Thoracic aorta (tissue), 2 donors: ENCODE measurements around the gene SFXN2. TPM values are rescaled to one million over a fixed set of nuclear protein-coding genes. Genes with fewer than 3 reads are reported as not detected.

ENCODE experiments used
- ATAC-seq: fragments of 150-250 bp; one replicate; pipeline ENCODE4 v1.8.0; 2017; ENCODE audit warnings: low read depth; ENCODE audit not compliant: insufficient number of reproducible peaks, low FRiP score
- DNase-seq: peaks from one replicate; pipeline ENCODE4 v3.0.0-alpha.2; 2020; ENCODE audit warnings: low spot score
- H3K27ac ChIP-seq, 2 donors: fragments of 200-600 bp; sonication (generic); 1 replicate in 1 of 2; 2 replicates in 1 of 2; pipeline ENCODE4 v1.5.1; 2016; ENCODE audit warnings: mild to moderate bottlenecking in 2 of 2, moderate library complexity in 2 of 2
- H3K27me3 ChIP-seq: fragments of 200-600 bp; sonication (generic); replicated peaks from 2 replicates; pipeline ENCODE4 v1.6.0; 2016; ENCODE audit warnings: mild to moderate bottlenecking; ENCODE audit not compliant: insufficient read depth
- H3K36me3 ChIP-seq: fragments of 200-600 bp; sonication (generic); one replicate; pipeline ENCODE4 v1.5.1; 2016
- H3K4me1 ChIP-seq, 2 donors: fragments of 200-600 bp; sonication (generic); 1 replicate in 1 of 2; 2 replicates in 1 of 2; pipeline versions ENCODE4 v1.5.1 to v1.6.0; 2016; ENCODE audit warnings: low read depth in 2 of 2, mild to moderate bottlenecking in 1 of 2; ENCODE audit not compliant: control insufficient read depth in 1 of 2
- H3K4me3 ChIP-seq: fragments of 200-600 bp; sonication (generic); 2 replicates; pipeline ENCODE4 v1.5.1; 2016; ENCODE audit warnings: mild to moderate bottlenecking
- H3K9me3 ChIP-seq: fragments of 200-600 bp; sonication (generic); 2 replicates; pipeline ENCODE4 v1.5.1; 2016
- CTCF ChIP-seq: fragments of 200-600 bp; sonication (generic); IDR thresholded peaks from one replicate; pipeline ENCODE4 v1.5.1; 2019; ENCODE audit warnings: antibody characterized with exemption
- total RNA-seq, 2 donors: library from RNA; depleted of rRNA; stranded (reverse); fragments of >200 nt; gene quantifications; one replicate each; pipeline versions ENCODE4 v1.1.0 to v1.2.3, GENCODE V29; 2016

Gene SFXN2
- total RNA-seq, 2 donors from 2014 or later = 1.6 to 18.3 TPM

GRCh38 chr10:102743078-102743587, 28.7 kb downstream of the SFXN2 start:
- Histone ChIP-seq H3K4me1 (peaks cover 27 to 67% of the 10 kb centered on the region in 2 donors), H3K27ac (peak overlapping the region; percentile 15 to 94), H3K36me3 (no peaks in the 10 kb centered on the region), H3K9me3 (no peaks in the 10 kb centered on the region), H3K4me3 (peak overlapping the region; percentile 95), H3K27me3 (no peaks in the 10 kb centered on the region)
- ATAC-seq (no peak), DNase-seq (no peak)
- no peak for TF ChIP-seq CTCF

- peak; percentile 94 for DNase-seq
- H3K4me3 ChIP-seq = peak within 1 kb of the TSS; percentile 95
- H3K27ac ChIP-seq = peak within 1 kb of the TSS; percentile 94 to 98
- ATAC-seq = peak; percentile 95
- H3K4me1 ChIP-seq = peaks cover 27 to 69% of the 10 kb centered on the region in 2 donors
- H3K9me3 ChIP-seq = no peaks in the 10 kb centered on the region
- no peaks in the 10 kb centered on the region for H3K36me3 ChIP-seq
- no peak for TF ChIP-seq CTCF
- no peaks in the 10 kb centered on the region for H3K27me3 ChIP-seq
These were observed 29.3 kb downstream of the SFXN2 start, which contains the start of gene WBP1L for GRCh38 chr10:102743588-102744373. Gene WBP1L, plus strand, starts transcription at chr10:102743948. Its CDS starts 106 bp downstream, at chr10:102744054.

- Histone ChIP-seq H3K4me1 (peaks cover 22 to 64% of the 10 kb centered on the region in 2 donors), H3K9me3 (no peaks in the 10 kb centered on the region), H3K27me3 (no peaks in the 10 kb centered on the region), H3K27ac (peak overlapping the region; percentile 94 to 98), H3K36me3 (no peaks in the 10 kb centered on the region), H3K4me3 (peak overlapping the region; percentile 95)
- DNase-seq (no peak), ATAC-seq (no peak)
- TF ChIP-seq CTCF = no peak
These were observed 30.1 kb downstream of the SFXN2 start for GRCh38 chr10:102744374-102745051.

- TF ChIP-seq CTCF = no peak
- Histone ChIP-seq H3K4me3 (peak overlapping the region; percentile 95), H3K4me1 (peaks cover 17 to 64% of the 10 kb centered on the region in 2 donors), H3K9me3 (no peaks in the 10 kb centered on the region), H3K27me3 (no peaks in the 10 kb centered on the region), H3K27ac (peak overlapping the region; percentile 94 to 98), H3K36me3 (no peaks in the 10 kb centered on the region)
- ATAC-seq (no peak), DNase-seq (no peak)
These were observed 30.7 kb downstream of the SFXN2 start for GRCh38 chr10:102745157-102745556.
